H7 (cell line): ENCODE measurements around the gene EPYC. TPM values are rescaled to one million over a fixed set of nuclear protein-coding genes. Genes with fewer than 3 reads are reported as not detected.
"Not testable (repeated sequence)": the region's sequence is repeated elsewhere in the genome, so short reads cannot be mapped to it uniquely, and the experiment has no call there.

Experiments
- DNase-seq: peaks from one replicate; pipeline ENCODE4 v3.0.0; 2012
- H3K27me3 ChIP-seq: 2 replicates; pipeline ENCODE4 v1.6.0; 2011; ENCODE audit warnings: mild to moderate bottlenecking, low read length; ENCODE audit not compliant: control insufficient read depth, insufficient read depth
- H3K36me3 ChIP-seq: replicated peaks from 2 replicates; pipeline ENCODE4 v1.5.1; 2011; ENCODE audit warnings: low read length; ENCODE audit not compliant: control insufficient read depth, insufficient read depth
- H3K4me3 ChIP-seq: 2 replicates; pipeline ENCODE4 v1.5.1; 2011; ENCODE audit warnings: low read depth, mild to moderate bottlenecking, control low read depth, low read length, moderate library complexity; ENCODE audit not compliant: insufficient read depth
- total RNA-seq: library from RNA; depleted of rRNA; stranded (reverse); fragments of >200 nt; shearing (Covaris generic); gene quantifications from 2 replicates; pipeline ENCODE4 v1.2.3, GENCODE V29; 2014

EPYC gene
- total RNA-seq, 1 experiment from 2014 or later: not detected

GRCh38 chr12:91007531-91008290, 2.9 kb upstream of the EPYC start:
- no peak overlapping the region for H3K4me3 ChIP-seq
- H3K36me3 ChIP-seq: no peaks in the 10 kb centered on the region
- DNase-seq: no peak
- H3K27me3 ChIP-seq: no peaks in the 10 kb centered on the region

GRCh38 chr12:91003737-91004136, 1.0 kb downstream of the EPYC start:
- Histone ChIP-seq H3K4me3 (no peak overlapping the region), H3K27me3 (no peaks in the 10 kb centered on the region), H3K36me3 (no peaks in the 10 kb centered on the region)
- DNase-seq: no peak

- Histone ChIP-seq H3K4me3 (no peak overlapping the region), H3K36me3 (no peaks in the 10 kb centered on the region), H3K27me3 (no peaks in the 10 kb centered on the region)
- no peak for DNase-seq
These were observed 3.5 kb downstream of the EPYC start for GRCh38 chr12:91001306-91001705.

GRCh38 chr12:90999966-91000365, 4.8 kb downstream of the EPYC start:
- Histone ChIP-seq H3K27me3 (no peaks in the 10 kb centered on the region), H3K4me3 (no peak overlapping the region), H3K36me3 (no peaks in the 10 kb centered on the region)
- no peak for DNase-seq

GRCh38 chr12:90999527-90999926, 5.2 kb downstream of the EPYC start:
- no peaks in the 10 kb centered on the region for H3K27me3 ChIP-seq

GRCh38 chr12:90995010-90995409, 9.8 kb downstream of the EPYC start:
- no peak for DNase-seq
- Histone ChIP-seq H3K36me3 (no peaks in the 10 kb centered on the region), H3K27me3 (no peaks in the 10 kb centered on the region), H3K4me3 (no peak overlapping the region)

More at GRCh38 chr12:90999527-90999926, 5.2 kb downstream of the EPYC start:
- Histone ChIP-seq H3K4me3 (no peak overlapping the region), H3K36me3 (no peaks in the 10 kb centered on the region)
- DNase-seq: no peak

- H3K27me3 ChIP-seq: peaks cover 5% of the 10 kb centered on the region; the same call in 1 of the 2 replicates
- no peak overlapping the region for H3K4me3 ChIP-seq
- H3K36me3 ChIP-seq: no peaks in the 10 kb centered on the region
- no peak for DNase-seq
These were observed 12.8 kb downstream of the EPYC start for GRCh38 chr12:90991952-90992465.

GRCh38 chr12:90990611-90991010, 14.2 kb downstream of the EPYC start:
- Histone ChIP-seq H3K27me3 (peaks cover 15% of the 10 kb centered on the region), H3K4me3 (no peak overlapping the region), H3K36me3 (no peaks in the 10 kb centered on the region)
- no peak for DNase-seq

- H3K27me3 ChIP-seq: peaks cover 23% of the 10 kb centered on the region
- no peaks in the 10 kb centered on the region for H3K36me3 ChIP-seq
- H3K4me3 ChIP-seq: no peak overlapping the region
- DNase-seq: no peak
These were observed 15.1 kb downstream of the EPYC start for GRCh38 chr12:90989686-90990111.

- no peak for DNase-seq
- H3K36me3 ChIP-seq: no peaks in the 10 kb centered on the region
These were observed 17.3 kb downstream of the EPYC start for GRCh38 chr12:90987520-90987919.

GRCh38 chr12:90987101-90987500, 17.7 kb downstream of the EPYC start:
- Histone ChIP-seq H3K36me3 (no peaks in the 10 kb centered on the region), H3K4me3 (no peak overlapping the region), H3K27me3 (peaks cover 38% of the 10 kb centered on the region)
- no peak for DNase-seq

More at GRCh38 chr12:90987520-90987919, 17.3 kb downstream of the EPYC start:
- Histone ChIP-seq H3K4me3 (no peak overlapping the region), H3K27me3 (peaks cover 34% of the 10 kb centered on the region)

GRCh38 chr12:90985331-90985730, 19.4 kb downstream of the EPYC start:
- H3K27me3 ChIP-seq: peaks cover 53% of the 10 kb centered on the region
- not testable (repeated sequence) for DNase-seq, H3K4me3 ChIP-seq, H3K36me3 ChIP-seq

GRCh38 chr12:90984114-90984513, 20.7 kb downstream of the EPYC start:
- H3K27me3 ChIP-seq: peaks cover 55% of the 10 kb centered on the region

GRCh38 chr12:90982170-90982569, 22.6 kb downstream of the EPYC start:
- DNase-seq: no peak
- no peaks in the 10 kb centered on the region for H3K36me3 ChIP-seq

More at GRCh38 chr12:90984114-90984513, 20.7 kb downstream of the EPYC start:
- DNase-seq: no peak
- Histone ChIP-seq H3K36me3 (no peaks in the 10 kb centered on the region), H3K4me3 (no peak overlapping the region)

GRCh38 chr12:90979951-90980350, 24.8 kb downstream of the EPYC start:
- H3K36me3 ChIP-seq: no peaks in the 10 kb centered on the region
- peaks cover 34% of the 10 kb centered on the region for H3K27me3 ChIP-seq
- no peak for DNase-seq
- no peak overlapping the region for H3K4me3 ChIP-seq

More at GRCh38 chr12:90982170-90982569, 22.6 kb downstream of the EPYC start:
- Histone ChIP-seq H3K27me3 (peaks cover 50% of the 10 kb centered on the region), H3K4me3 (no peak overlapping the region)
